ENCODE measurements around the gene RBM12. TPM values are rescaled to one million over a fixed set of nuclear protein-coding genes. Genes with fewer than 3 reads are reported as not detected.

The RBM12 gene
- total RNA-seq, 1 donor from 2014 or later, result 38.7 TPM

DNA sequence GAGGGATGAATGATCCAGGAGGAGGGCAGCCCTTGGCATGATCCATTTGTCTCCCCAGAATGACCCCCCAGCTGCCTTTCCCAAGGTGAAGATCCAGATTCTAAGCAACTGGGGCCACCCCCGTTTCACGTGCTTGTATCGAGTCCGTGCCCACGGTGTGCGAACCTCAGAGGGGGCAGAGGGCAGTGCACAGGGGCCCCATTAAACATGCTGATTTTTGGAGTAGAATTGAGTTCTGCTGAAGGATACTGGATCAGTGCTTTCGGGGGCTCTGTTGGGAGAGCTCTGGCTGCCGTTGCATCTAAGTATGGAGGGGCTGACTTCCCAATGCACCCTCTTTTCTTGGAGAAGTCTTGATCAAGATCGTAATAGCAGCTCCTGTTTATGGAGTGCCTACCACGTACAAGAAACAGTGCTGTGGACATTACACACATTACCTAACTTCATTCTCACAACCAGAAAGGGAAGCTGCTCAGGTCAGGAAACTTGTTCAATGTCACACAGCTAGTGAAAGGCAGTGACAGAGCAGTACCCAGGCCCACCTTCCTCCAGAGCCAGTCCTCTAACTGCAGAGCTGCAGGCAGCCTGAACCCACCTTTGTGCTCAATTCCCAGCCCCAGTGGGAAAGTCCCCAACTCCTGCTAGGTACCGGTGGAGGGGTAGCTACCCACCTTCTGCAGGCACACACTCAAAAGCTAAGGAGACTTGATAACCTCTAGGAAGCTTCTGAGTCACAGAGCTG, 43.7 kb downstream of the RBM12 start:
- DNase-seq (ENCODE audit: low read depth in 2 of 2), result no peak

DNA sequence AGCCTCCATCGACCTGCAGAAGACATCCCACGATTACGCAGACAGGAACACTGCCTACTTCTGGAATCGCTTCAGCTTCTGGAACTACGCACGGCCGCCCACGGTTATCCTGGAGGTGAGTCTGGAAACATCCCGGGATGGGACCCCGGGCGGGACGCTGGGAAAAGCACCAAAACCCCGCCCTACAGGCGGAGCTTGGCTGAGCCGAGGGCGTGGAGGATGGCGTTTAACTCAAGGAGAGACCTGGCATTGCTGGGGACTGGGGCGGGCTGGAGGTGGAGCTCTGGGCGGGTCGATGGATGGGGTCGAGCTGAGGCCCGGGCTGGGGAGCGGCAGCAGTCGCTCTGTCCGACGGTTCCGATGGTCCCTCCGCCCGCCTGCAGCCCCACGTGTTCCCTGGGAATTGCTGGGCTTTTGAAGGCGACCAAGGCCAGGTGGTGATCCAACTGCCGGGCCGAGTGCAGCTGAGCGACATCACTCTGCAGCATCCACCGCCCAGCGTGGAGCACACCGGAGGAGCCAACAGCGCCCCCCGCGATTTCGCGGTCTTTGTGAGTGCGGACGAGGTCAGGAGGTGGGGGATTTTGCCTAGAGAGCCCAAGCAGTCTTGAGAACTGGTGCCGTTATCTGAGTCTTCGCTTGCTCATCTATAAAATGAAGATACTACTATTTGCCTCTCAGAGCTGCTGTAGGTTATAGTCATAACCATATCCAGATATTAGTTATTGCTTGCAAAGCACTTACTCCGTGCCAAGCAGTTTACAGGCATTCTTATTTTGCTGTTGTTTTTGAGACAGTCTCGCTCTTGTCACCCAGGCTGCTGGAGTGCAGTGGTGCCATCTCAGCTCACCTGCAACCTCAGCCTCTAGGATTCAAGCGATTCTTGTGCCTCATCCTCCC, 45.3 kb downstream of the RBM12 start:
- peak; percentile 75 to 78 for DNase-seq (ENCODE audit: low read depth in 2 of 2)

DNA sequence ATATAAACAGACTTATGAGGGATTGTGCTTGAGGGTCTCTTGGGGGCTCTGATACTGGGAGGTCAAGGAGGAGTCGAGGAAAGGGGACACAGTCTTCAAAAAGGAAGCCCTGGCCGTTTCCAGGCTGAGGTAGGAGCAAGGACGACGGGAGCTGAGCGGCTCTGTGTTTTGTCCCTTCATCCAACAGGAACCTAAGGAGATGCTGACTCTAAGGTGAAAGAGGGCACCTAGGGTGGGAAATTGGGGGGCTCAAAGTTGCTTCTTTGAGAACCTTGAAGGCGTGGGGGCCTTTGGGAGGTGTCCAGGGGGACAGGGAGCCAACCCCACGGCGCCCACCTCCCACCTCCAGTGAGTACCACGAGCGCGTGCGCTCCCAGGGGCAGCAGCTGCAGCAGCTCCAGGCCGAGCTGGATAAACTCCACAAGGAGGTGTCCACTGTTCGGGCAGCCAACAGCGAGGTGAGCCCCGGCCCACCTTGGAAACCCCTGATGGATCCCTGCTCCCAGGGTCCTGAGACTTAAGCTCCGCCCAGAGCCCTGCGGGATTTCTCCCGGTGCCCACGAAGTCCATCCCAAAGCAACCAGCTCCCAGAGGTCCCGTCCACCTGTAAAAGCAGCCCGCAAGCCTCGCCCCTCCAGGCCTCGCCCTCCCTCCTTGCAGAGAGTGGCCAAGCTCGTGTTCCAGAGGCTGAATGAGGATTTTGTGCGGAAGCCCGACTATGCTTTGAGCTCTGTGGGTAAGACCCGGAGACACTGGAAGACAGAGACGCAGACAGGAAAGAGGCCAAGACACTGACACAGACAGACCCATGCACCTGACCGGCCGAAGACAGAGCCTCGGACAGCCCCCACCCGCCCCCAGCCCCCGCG, 46.2 kb downstream of the RBM12 start:
- peak; percentile 19 to 24 for DNase-seq (ENCODE audit: low read depth in 2 of 2)

DNA sequence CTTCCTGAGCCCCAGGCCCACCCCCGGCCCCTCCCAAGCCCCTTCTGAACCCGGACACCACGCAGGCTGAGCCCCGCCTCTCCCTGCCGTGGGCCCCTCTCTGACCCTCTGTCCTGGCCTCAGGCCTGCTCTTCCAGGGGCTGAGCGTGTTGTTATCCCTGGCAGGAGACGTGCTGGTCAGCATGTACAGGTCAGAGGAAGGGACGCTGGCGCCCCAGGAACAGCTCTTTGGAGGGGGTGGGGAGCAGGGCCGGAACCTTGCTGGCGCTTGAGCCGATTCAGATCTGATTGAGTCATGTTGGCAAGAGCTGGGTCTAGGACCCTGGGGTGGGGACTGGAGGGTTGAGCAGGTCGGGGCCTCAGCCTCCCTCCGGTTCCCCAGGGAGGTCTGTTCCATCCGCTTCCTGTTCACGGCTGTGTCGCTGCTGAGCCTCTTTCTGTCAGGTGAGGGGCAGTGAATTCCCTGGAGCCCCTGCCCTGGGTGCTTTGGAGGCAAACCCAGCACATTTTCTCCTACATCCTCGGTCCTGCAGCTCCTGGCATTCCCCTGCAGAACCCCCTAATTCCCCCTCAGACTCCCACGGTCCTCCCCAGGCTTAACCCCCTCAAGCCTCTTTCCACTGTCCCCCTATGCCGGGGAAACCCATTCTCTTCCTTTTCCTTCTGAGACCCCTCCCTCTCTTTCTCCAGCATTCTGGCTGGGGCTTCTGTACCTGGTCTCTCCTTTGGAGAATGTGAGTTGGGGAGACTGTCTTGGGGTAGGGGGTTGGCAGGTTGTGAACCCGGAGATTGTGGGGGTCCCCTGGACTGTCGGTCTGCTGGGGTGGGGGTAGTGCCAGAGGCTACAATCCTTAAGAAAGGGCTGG, 47.1 kb downstream of the RBM12 start:
- DNase-seq (ENCODE audit: low read depth in 2 of 2), result peak; percentile 67

DNA sequence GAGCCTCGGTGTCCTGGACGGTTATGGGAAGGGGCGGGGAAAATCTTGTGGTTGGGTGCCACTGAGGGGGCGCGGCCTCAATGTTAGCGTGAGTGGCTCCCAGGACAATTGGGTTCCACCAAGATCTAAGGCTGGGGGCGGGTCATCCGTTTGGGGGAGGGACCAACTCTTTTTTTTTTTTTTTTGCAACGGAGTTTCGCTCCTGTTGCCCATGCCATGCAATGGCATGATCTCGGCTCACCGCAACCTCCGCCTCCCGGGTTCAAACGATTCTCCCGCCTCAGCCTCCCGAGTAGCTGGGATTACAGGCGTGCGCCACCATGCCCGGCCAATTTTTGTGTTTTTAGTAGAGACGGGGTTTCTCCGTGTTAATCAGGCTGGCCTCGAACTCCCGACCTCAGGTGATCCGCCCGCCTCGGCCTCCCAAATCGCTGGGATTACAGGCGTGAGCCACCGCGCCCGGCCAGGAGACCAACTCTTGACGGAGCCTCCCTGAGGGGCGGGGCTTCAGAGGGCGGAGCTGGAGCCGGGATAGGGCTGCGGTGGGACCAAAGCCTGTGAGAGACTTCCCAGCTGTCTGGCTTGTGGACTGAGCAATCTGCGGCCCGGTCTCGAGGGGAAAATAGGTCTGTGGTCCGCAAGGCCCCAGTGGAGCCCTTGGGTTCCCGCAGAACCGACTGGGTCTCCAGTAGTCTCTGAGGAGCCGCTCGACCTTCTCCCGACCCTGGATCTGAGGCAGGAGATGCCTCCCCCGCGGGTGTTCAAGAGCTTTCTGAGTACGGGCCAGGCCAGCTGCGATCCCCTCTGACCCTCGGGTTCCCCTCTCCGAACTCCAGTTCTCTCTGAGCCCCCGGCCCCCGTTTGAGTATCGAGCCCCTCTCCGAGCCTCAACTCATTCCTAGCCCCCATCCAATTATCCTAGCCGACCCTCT, 48.0 kb downstream of the RBM12 start:
- DNase-seq (ENCODE audit: low read depth in 2 of 2), result peak; percentile 85 to 87

DNA sequence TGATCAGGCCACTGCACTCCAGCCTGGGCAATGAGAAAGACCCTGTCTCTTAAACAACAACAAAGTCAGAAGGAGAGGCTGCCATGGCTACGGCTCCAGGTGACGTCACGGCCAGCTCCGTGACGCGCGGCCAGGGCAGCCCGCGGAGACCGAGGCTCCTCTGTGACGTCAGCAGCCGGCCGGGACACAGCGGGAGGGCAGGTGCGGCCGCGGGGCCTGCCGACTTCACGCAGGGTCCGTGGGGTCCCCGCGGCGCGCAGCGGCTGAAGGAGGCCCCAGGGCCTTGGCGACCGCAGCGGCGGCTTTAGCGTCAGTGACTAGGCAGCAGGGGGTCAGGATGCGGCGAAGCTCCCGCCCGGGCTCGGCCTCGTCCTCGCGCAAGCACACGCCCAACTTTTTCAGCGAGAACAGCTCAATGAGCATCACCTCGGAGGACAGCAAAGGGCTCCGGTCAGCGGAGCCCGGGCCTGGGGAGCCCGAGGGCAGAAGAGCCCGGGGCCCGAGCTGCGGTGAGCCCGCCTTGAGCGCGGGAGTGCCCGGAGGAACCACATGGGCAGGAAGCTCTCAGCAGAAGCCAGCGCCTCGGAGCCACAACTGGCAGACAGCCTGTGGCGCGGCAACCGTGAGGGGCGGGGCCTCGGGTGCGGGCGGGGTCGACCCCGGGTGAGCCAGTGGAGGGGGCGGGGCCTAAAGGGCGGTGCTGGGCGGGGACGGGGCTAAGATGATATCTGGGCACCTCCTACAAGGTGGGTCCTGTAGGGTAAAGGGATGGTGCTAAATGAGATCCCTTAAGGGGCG, 48.8 kb downstream of the RBM12 start, which contains the start of gene SPAG4:
Gene SPAG4 (plus strand): TSS at position 163 of the 798 bp plus-strand sequence. CDS start 175 bp downstream, at position 338.
- peak; percentile 100 for DNase-seq (ENCODE audit: low read depth in 2 of 2)

DNA sequence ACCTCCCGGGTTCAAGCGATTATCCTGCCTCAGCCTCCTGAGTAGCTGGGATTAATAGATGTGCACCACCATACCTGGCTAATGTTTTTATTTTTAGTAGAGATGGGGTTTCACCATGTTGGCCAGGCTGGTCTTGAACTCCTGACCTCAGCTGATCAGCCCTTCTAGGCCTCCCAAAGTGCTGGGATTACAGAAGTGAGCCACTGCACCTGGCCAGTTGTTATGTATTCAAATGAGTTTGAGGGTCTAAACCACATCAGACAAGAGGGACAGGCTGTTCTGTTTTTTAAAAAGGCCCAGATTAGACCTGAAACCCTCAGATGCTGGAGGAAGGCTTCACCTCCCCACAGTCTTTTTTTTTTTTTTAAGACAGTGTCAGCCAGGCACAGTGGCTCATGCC, 53.2 kb downstream of the RBM12 start:
- DNase-seq (ENCODE audit: low read depth in 2 of 2), result no peak

DNA sequence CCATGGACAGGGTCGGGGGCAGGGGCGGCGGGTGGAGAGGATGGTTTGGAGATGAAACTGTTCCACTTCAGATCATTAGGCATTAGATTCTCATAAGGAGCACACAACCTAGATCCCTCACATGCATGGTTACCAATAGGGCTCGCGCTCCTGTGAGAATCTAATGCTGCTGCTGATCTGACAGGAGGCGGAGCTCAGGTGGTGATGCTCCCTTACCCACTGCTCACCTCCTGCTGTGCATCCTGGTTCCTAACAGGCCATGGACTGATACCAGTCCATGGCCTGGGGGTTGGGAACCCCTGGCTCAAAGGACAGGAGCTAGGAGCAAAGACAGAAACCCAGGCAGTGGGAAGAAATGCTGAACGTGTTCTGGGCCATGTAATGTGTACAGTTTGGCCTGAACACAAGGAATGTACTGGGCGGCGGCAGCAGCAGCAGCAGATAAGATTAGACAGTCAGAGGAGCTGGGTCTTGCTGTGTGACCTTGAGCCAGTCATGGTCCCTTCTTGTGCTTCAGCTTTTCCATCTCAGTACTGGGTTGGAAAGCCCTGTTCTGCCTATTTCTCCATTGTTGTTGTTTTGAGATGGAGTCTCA, 53.8 kb downstream of the RBM12 start:
- DNase-seq (ENCODE audit: low read depth in 2 of 2), result no peak

DNA sequence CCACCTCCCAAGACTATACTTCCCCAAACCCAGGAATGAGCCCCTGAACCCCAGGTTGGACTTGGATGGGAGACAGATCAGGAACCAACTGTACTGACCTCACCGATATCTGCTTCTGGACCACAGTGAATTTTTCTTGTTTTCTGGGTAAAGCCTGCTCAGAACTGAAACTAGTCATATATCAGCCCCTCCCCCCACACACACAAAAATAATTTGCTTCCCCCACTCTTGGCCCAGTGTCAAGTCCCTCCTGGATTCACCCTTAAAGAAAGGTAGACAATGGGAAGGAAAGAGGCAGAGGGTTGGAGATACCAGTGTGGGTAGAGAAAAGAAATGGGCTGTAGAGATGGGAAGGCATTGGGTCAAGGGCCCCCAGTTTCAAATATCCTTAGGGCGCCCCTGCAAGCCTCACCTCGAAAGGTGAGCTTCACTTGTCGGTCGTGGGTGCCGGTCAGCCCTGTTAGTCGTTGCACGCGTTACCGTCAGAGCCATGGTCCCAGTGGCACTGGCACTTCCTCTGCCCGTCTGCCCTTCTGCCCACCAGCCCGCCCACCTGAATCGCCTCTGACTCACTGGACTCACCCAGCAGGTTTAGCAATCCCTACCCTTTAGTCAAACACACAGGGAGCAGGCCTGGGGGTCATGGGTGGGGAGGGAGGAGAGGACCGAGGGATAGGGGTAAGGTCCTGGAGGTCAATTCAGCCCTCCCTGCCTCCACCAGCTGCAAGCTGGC, 57.5 kb downstream of the RBM12 start:
- DNase-seq (ENCODE audit: low read depth in 2 of 2), result no peak

DNA sequence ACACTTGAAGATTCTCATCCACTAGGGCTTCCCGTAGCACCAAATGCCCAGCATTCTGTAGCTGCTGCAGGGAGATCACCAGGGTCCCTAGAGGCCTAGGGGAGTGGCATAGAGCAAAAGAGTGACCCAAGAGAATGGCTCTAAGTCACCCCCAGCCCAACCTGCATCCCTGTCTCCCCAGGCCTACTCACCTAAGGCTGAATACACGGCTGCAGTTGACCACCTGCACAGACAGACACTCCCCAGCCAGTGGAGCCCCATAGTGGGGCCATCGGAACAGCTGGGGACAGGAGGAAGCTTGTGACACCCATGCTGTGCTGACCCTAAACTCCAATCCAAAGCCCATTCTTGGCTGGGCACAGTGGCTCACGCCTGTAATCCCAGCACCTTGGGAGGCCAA, 58.6 kb downstream of the RBM12 start:
- DNase-seq (ENCODE audit: low read depth in 2 of 2), result no peak

DNA sequence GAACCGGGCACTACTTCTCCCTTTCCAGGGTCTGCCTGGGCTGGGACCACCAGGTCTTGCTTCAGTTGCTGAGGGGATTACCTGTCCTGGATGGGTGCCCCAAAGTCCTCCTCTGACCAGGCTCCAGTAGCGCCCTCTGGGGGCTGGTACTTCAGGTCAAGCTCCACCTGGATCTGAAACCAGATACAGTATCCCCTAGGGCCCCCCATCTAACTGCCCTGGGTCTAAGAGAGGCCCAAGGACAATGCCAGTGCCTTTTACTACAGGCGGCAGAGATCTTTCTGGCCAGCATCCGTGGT, 60.3 kb downstream of the RBM12 start:
- DNase-seq (ENCODE audit: low read depth in 2 of 2), result peak in 1 of 2 donors; percentile 42

DNA sequence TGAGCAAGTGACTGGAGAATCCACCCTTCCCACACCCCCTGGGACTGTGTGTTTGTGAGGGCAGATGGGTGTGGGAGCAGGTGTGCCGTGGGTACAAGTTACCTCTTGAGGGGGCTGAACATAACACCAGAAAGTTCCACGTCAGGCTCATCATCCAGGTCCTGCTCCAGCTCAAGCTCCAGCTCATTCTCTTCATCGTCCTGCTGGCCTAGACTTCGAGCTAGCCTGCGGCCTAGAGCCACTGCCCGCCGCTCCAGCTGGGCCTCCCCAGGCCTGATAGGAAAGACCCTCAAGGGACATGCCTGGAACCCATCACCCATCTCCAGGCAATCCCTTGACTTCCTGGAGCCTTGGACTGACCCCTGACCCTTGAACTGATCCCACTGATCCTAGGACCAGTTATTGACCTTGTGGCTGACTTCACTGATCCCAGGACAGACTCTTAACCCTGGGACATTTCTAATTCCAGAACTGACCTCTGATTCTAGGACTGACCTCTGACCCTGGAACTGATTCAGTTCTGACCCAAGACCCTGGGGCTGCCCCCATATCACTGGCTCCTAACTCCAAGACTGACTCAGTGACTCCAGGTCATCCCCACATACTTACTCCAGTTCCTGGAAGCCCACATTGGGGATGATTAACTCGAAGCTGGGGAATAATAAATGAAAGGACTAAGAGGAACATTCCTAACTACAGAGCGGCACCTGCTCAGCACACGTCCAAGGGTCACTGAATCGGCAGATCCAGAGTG, 60.8 kb downstream of the RBM12 start:
- DNase-seq (ENCODE audit: low read depth in 2 of 2), result no peak

DNA sequence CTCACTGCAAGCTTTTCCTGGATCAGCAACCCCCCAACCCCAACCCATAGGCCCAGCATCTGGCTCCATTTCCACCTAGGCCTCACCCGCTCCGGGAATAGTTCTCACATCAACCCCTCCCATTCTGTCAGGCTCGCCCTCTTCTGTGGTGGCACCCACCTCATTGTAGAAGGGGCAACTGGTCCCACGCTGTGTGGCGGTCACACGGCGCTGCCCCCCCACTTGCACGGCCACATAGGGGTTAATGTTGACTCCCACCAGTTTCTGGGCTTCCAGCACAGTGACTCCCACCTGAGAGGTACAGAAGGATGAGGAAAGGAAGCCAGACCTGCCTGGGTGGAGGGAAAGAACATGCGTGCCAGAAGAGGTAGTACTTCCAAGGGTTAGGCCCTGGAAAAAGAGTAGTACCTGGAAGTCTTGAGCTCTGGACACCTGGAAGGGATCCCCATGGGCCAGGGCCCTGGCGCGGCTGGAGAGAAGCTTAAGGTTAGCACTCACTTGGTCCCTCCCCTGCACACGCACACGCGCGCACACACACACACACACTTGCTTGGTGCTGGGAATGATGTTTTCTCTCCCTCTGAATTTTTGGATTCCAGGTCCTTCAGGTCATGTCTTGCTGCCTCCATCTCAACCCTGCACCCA, 61.7 kb downstream of the RBM12 start:
- DNase-seq (ENCODE audit: low read depth in 2 of 2), result no peak

DNA sequence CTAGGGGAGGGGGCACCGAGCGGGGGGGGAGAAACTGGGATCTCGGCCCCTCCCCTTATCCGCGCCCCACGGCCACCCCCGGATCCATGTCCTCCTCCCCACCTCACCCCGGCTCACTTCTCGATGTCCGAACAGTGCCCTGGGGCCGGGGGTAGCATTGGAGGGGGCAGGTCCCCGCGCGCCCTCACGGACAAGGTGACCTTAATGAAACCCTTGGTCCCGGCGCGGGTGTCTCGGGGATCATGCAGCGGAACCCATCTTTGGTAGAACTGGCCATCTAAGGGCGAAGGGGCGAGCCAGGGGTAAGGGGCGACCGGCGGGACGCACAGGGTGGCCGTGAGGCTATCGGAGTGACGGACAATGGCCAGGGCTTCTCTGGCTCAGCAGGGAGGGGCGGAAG, 62.7 kb downstream of the RBM12 start:
- no peak for DNase-seq (ENCODE audit: low read depth in 2 of 2)

DNA sequence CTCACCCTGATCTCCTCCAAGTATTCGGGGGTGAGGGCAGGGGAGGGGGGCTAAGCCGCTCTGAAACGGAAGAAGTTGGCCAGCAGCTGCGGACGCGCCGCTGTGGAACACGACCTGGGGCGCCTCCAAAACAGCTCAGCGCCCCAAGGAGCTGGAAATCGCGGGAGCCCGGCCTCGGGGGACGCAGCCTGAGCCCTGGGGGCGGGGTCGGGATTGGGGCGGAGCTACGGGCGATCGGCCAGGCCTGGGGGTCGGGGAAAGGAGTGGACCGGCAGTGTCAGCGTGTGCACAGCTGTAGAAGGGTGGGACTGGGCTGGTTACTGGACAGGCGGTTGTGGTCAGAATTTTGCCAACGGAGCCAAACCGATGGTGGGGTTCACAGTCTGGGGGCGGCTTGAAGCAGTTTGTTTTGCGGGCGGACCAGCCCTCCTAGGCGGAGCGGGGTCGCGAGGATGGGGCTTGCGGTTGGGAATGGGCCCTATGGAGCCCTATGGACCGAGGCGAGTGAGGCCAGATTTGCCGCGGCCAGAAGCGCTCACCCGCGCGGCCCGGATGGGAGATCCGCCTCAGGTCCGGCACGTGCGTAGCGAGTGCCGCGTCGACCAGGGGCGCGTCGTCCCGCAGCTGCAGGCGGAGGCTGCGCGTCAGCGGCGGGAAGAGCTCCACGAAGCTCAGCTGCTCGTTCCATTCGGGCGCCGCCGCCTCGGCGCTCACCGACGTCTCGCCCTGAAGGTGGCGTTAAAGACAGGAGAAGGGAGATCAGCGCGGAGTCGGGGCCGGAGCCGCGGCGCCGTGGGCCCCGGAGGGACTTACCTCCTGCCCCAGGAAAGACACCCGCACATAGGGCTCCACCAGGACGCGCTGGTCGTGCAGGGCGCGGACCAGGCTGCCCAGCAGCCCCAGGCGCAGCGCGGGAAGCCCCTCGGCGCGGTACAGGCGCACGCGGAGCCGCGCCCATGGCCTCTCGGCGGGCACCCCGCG, 63.4 kb downstream of the RBM12 start:
- peak; percentile 59 to 79 for DNase-seq (ENCODE audit: low read depth in 2 of 2)

Data from lung microvascular endothelial cell (primary cell).